Activated CD4-positive, alpha-beta T cell treated with anti-CD3 and anti-CD28 coated beads, Interleukin-2, Interleukin-4, amounts not matched to agents 100 ng/mL and 50 ng/mL, durations not matched to agents 16 hours and 8 hours (primary cell): ENCODE data around the gene FOXL2.

Source experiments
- DNase-seq: peaks from one replicate; pipeline ENCODE4 v3.0.0-alpha.2; 2020; ENCODE audit warnings: low spot score

The FOXL2 gene

GRCh38 chr3:138946663-138947494 is at the start of gene FOXL2, which contains the start of gene FOXL2NB:
Gene FOXL2 (minus strand): TSS chr3:138947137. CDS start chr3:138946722, 415 bp downstream.
Gene FOXL2NB (plus strand): TSS chr3:138947217. CDS start chr3:138947365, 148 bp downstream.
- no peak for DNase-seq

GRCh38 chr3:138995706-138996105 is 48.8 kb upstream of the FOXL2 start:
- no peak for DNase-seq

GRCh38 chr3:138987181-138987580 is 40.2 kb upstream of the FOXL2 start:
- no peak for DNase-seq

GRCh38 chr3:138985932-138986331 is 39.0 kb upstream of the FOXL2 start:
- DNase-seq = no peak

GRCh38 chr3:138984816-138985215 is 37.9 kb upstream of the FOXL2 start:
- DNase-seq = no peak

GRCh38 chr3:138976047-138976446 is 29.1 kb upstream of the FOXL2 start:
- no peak for DNase-seq

GRCh38 chr3:138975351-138975750 is 28.4 kb upstream of the FOXL2 start:
- no peak for DNase-seq

GRCh38 chr3:138974462-138974861 is 27.5 kb upstream of the FOXL2 start:
- no peak for DNase-seq

GRCh38 chr3:138972941-138973340 is 26.0 kb upstream of the FOXL2 start:
- DNase-seq = no peak

- no peak for DNase-seq
Observed at GRCh38 chr3:138971766-138972320, 24.9 kb upstream of the FOXL2 start.

- DNase-seq = no peak
Observed at GRCh38 chr3:138964923-138965322, 18.0 kb upstream of the FOXL2 start.

- no peak for DNase-seq
Observed at GRCh38 chr3:138964264-138964663, 17.3 kb upstream of the FOXL2 start.

GRCh38 chr3:138962854-138963560 is 16.1 kb upstream of the FOXL2 start:
- no peak for DNase-seq

GRCh38 chr3:138960417-138960852 is 13.5 kb upstream of the FOXL2 start:
- no peak for DNase-seq

GRCh38 chr3:138950701-138951100 is 3.8 kb upstream of the FOXL2 start:
- no peak for DNase-seq

- no peak for DNase-seq
Observed at GRCh38 chr3:138950006-138950644, 3.2 kb upstream of the FOXL2 start.

- no peak for DNase-seq
Observed at GRCh38 chr3:138949445-138950005, 2.6 kb upstream of the FOXL2 start.

GRCh38 chr3:138949002-138949418 is 2.1 kb upstream of the FOXL2 start:
- no peak for DNase-seq

- DNase-seq = no peak
Observed at GRCh38 chr3:138948371-138949001, 1.5 kb upstream of the FOXL2 start.

- DNase-seq = no peak
Observed at GRCh38 chr3:138947495-138948121, 671 bp upstream of the FOXL2 start.
